Uterus (tissue), 2 donors: ENCODE measurements around the gene VPS52.

ENCODE experiments used
- POLR2A ChIP-seq, 2 donors: fragments of 450-650 bp; IDR thresholded peaks; one replicate each; pipeline ENCODE4 v1.6.1; 2016; ENCODE audit warnings: antibody characterized with exemption in 2 of 2, mild to moderate bottlenecking in 1 of 2, moderate library complexity in 1 of 2
- TF ChIP-seq, protein P1 (sequence below), 4 experiments: fragments of 200-600 bp in 2 of 4; fragments of 450-650 bp in 2 of 4; sonication (generic) in 2 of 4; IDR thresholded peaks; one replicate each; pipeline ENCODE4 v1.5.1; 2016 to 2019; ENCODE audit warnings: antibody characterized with exemption in 4 of 4, mild to moderate bottlenecking in 2 of 4, moderate library complexity in 1 of 4

DNA sequence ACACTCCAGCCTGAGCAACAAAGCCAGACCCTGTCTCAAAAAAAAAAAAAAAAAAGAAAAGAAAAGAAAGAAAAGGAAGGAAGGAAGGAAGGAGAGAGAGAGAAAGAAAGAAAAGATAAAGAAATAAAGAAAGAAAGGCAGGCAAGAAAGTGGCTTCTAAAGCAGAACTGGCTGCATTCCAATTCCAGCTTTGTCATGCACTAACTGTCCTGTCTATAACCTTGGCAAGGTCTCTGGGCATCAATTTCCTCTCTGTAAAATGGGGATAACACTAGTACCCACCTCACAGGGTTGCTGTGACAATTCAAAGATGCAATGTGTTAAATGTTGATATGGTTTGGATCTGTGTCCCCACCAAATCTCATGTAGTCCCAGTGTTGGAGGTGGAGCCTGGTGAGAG is 35.3 kb downstream of the VPS52 start:
- TF ChIP-seq POLR2A (IDR thresholded peaks at IDR 0.05): no peak
- TF ChIP-seq, protein P1, sequence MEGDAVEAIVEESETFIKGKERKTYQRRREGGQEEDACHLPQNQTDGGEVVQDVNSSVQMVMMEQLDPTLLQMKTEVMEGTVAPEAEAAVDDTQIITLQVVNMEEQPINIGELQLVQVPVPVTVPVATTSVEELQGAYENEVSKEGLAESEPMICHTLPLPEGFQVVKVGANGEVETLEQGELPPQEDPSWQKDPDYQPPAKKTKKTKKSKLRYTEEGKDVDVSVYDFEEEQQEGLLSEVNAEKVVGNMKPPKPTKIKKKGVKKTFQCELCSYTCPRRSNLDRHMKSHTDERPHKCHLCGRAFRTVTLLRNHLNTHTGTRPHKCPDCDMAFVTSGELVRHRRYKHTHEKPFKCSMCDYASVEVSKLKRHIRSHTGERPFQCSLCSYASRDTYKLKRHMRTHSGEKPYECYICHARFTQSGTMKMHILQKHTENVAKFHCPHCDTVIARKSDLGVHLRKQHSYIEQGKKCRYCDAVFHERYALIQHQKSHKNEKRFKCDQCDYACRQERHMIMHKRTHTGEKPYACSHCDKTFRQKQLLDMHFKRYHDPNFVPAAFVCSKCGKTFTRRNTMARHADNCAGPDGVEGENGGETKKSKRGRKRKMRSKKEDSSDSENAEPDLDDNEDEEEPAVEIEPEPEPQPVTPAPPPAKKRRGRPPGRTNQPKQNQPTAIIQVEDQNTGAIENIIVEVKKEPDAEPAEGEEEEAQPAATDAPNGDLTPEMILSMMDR (IDR thresholded peaks at IDR 0.05): no peak
